HL-60 (cell line): ENCODE data around the gene ANO6.

ENCODE experiments used
- DNase-seq, 2 experiments: peaks; one replicate each; pipeline ENCODE4 v3.0.0-alpha.2; 2010 to 2020; ENCODE audit warnings: low read depth in 1 of 2, low spot score in 1 of 2
- H3K27ac ChIP-seq: fragments of 250-450 bp; sonication (Bioruptor Pico); replicated peaks from 2 replicates; pipeline ENCODE4 v1.5.1; 2020; ENCODE audit warnings: mild to moderate bottlenecking, moderate library complexity
- H3K27me3 ChIP-seq: fragments of 250-450 bp; sonication (Bioruptor Pico); 2 replicates; pipeline ENCODE4 v1.5.1; 2021; ENCODE audit warnings: mild to moderate bottlenecking, moderate library complexity; ENCODE audit not compliant: insufficient read depth, poor library complexity, severe bottlenecking
- H3K4me3 ChIP-seq: replicated peaks from 2 replicates; pipeline ENCODE4 v1.5.1; 2011; ENCODE audit warnings: mild to moderate bottlenecking, control low read depth, low read length; ENCODE audit not compliant: insufficient read depth
- CTCF ChIP-seq: IDR thresholded peaks from one replicate; pipeline ENCODE4 v1.5.1; 2011; ENCODE audit warnings: low read length, control low read depth, inconsistent platforms; ENCODE audit not compliant: insufficient read depth
- GABPA ChIP-seq: IDR thresholded peaks from 2 replicates; pipeline ENCODE4 v1.6.1; 2012; ENCODE audit warnings: low read depth
- POLR2AphosphoS5 ChIP-seq: IDR thresholded peaks from 2 replicates; pipeline ENCODE4 v1.6.1; 2012; ENCODE audit warnings: low read depth
- SPI1 ChIP-seq: IDR thresholded peaks from 2 replicates; pipeline ENCODE4 v1.6.1; 2012; ENCODE audit warnings: low read depth, mild to moderate bottlenecking, borderline replicate concordance
- TF ChIP-seq, protein P1 (sequence below): IDR thresholded peaks from 2 replicates; pipeline ENCODE4 v1.6.1; 2012; ENCODE audit warnings: low read depth; ENCODE audit not compliant: insufficient replicate concordance

The ANO6 gene

GRCh38 chr12:45270951-45271350, 55.1 kb downstream of the ANO6 start:
- H3K27me3 ChIP-seq, result no peaks in the 10 kb centered on the region
- H3K27ac ChIP-seq, result no peak overlapping the region
- no peak for DNase-seq
- H3K4me3 ChIP-seq, result no peak overlapping the region
- TF ChIP-seq SPI1, result no peak
- no peak for TF ChIP-seq POLR2AphosphoS5
- no peak for TF ChIP-seq GABPA
- no peak for TF ChIP-seq CTCF
- TF ChIP-seq, protein P1, sequence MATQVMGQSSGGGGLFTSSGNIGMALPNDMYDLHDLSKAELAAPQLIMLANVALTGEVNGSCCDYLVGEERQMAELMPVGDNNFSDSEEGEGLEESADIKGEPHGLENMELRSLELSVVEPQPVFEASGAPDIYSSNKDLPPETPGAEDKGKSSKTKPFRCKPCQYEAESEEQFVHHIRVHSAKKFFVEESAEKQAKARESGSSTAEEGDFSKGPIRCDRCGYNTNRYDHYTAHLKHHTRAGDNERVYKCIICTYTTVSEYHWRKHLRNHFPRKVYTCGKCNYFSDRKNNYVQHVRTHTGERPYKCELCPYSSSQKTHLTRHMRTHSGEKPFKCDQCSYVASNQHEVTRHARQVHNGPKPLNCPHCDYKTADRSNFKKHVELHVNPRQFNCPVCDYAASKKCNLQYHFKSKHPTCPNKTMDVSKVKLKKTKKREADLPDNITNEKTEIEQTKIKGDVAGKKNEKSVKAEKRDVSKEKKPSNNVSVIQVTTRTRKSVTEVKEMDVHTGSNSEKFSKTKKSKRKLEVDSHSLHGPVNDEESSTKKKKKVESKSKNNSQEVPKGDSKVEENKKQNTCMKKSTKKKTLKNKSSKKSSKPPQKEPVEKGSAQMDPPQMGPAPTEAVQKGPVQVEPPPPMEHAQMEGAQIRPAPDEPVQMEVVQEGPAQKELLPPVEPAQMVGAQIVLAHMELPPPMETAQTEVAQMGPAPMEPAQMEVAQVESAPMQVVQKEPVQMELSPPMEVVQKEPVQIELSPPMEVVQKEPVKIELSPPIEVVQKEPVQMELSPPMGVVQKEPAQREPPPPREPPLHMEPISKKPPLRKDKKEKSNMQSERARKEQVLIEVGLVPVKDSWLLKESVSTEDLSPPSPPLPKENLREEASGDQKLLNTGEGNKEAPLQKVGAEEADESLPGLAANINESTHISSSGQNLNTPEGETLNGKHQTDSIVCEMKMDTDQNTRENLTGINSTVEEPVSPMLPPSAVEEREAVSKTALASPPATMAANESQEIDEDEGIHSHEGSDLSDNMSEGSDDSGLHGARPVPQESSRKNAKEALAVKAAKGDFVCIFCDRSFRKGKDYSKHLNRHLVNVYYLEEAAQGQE, result no peak

GRCh38 chr12:45273717-45274271, 57.9 kb downstream of the ANO6 start:
- no peak overlapping the region for H3K27ac ChIP-seq
- TF ChIP-seq GABPA (no peak), SPI1 (no peak), CTCF (no peak), POLR2AphosphoS5 (no peak)
- TF ChIP-seq, protein P1, result no peak
- H3K27me3 ChIP-seq, result no peaks in the 10 kb centered on the region
- no peak for DNase-seq
- no peak overlapping the region for H3K4me3 ChIP-seq

GRCh38 chr12:45276154-45276755, 60.4 kb downstream of the ANO6 start:
- TF ChIP-seq POLR2AphosphoS5 (no peak), GABPA (no peak), SPI1 (no peak), CTCF (no peak)
- TF ChIP-seq, protein P1, result no peak
- no peak overlapping the region for H3K4me3 ChIP-seq
- H3K27ac ChIP-seq, result no peak overlapping the region
- DNase-seq, result no peak
- H3K27me3 ChIP-seq, result no peaks in the 10 kb centered on the region
